A673 (cell line): ENCODE results near the gene LRRC41. TPM values are rescaled to one million over a fixed set of nuclear protein-coding genes. Genes with fewer than 3 reads are reported as not detected.

Source experiments
- BruUV-seq: library from RNA; stranded (reverse); fragments of 400-500 nt; replicated peaks from 2 replicates; lab custom pipeline; 2021; lab: Mats Ljungman, UMichigan
- CTCF ChIA-PET: fragments of 300-600 bp; sonication (Branson Sonifier 250); formaldehyde crosslinking; loops from one replicate; lab custom pipeline; 2022; ENCODE audit warnings: antibody characterized with exemption; lab: Charles Lee
- POLR2A ChIA-PET: fragments of 300-600 bp; sonication (Branson Sonifier 250); formaldehyde crosslinking; loops from one replicate; lab custom pipeline; 2022; ENCODE audit warnings: antibody characterized with exemption; ENCODE audit not compliant: low non-redundant PET; lab: Charles Lee
- DNase-seq: peaks from one replicate; pipeline ENCODE4 v3.0.0-alpha.2; 2015; ENCODE audit warnings: low spot score
- H3K27ac ChIP-seq: fragments of 200-600 bp; sonication (generic); 2 replicates; pipeline ENCODE4 v1.5.1; 2016; ENCODE audit warnings: mixed run types, low read depth, mild to moderate bottlenecking, mixed read lengths, antibody characterized with exemption, low read length; ENCODE audit not compliant: poor library complexity, severe bottlenecking
- H3K27me3 ChIP-seq: fragments of 200-600 bp; sonication (generic); replicated peaks from 2 replicates; pipeline ENCODE4 v1.6.1; 2017; ENCODE audit warnings: mixed run types, low read depth, mild to moderate bottlenecking, mixed read lengths, antibody characterized with exemption, low read length; ENCODE audit not compliant: insufficient read depth, poor library complexity
- H3K36me3 ChIP-seq: fragments of 200-600 bp; sonication (generic); 2 replicates; pipeline ENCODE4 v1.6.1; 2016; ENCODE audit warnings: mixed run types, mild to moderate bottlenecking, mixed read lengths, antibody characterized with exemption, low read length; ENCODE audit not compliant: insufficient read depth, poor library complexity, severe bottlenecking
- H3K4me1 ChIP-seq: fragments of 200-600 bp; sonication (generic); 2 replicates; pipeline ENCODE4 v1.6.1; 2017; ENCODE audit warnings: mixed run types, mild to moderate bottlenecking, mixed read lengths, antibody characterized with exemption, low read length; ENCODE audit not compliant: insufficient read depth, poor library complexity, severe bottlenecking
- H3K4me3 ChIP-seq: fragments of 200-600 bp; sonication (generic); 2 replicates; pipeline ENCODE4 v1.5.1; 2016; ENCODE audit warnings: low read depth, mixed run types, mild to moderate bottlenecking, mixed read lengths, low read length; ENCODE audit not compliant: poor library complexity, severe bottlenecking
- H3K9me3 ChIP-seq: fragments of 200-600 bp; sonication (generic); 2 replicates; pipeline ENCODE4 v1.6.1; 2016; ENCODE audit warnings: mixed run types, low read depth, mild to moderate bottlenecking, mixed read lengths, antibody characterized with exemption, low read length; ENCODE audit not compliant: poor library complexity, severe bottlenecking
- CTCF ChIP-seq: fragments of 300-800, 200-600 bp; sonication (generic); conservative IDR thresholded peaks from 2 replicates; pipeline ENCODE4 v1.5.1; 2017; ENCODE audit warnings: low read depth, mild to moderate bottlenecking, antibody characterized with exemption, low read length, moderate library complexity, mixed read lengths
- EZH2 ChIP-seq: fragments of 200-600 bp; sonication (generic); IDR thresholded peaks from 2 replicates; pipeline ENCODE4 v1.6.1; 2017; ENCODE audit warnings: borderline replicate concordance, low read depth, mild to moderate bottlenecking, mixed read lengths, antibody characterized with exemption, low read length; ENCODE audit not compliant: poor library complexity, severe bottlenecking
- intact Hi-C: fragments of 100-400 bp; cut with micrococcal nuclease; formaldehyde crosslinking; loops from one replicate; pipeline ENCODE4 v1.10.0; 2022; ENCODE audit not compliant: unreplicated experiment
- total RNA-seq: library from RNA; stranded (reverse); gene quantifications from 2 replicates; pipeline ENCODE4 v1.2.3, GENCODE V29; 2021

Gene LRRC41
- total RNA-seq, 1 experiment from 2014 or later: 79.1 TPM

DNA sequence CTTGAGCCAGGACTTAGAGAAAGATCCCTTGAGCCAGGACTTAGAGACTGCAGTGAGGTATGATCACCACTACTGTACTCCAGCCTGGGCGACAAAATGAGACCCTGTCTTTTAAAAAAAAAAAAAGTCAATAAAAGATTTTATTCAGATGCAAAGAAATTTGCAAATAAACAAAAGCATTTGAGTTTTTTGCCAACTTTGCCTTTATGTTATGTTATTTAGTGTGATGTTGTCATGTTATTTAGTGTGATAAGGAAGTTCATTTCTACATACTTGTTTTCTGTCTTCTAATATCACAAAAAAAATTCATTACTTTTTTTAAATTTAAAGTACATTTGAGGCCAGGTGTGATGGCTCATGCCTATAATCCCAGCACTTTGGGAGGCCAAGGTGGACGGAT lies 46.9 kb downstream of the LRRC41 start:
- DNase-seq: no peak
- Histone ChIP-seq H3K4me1 (no peaks in the 10 kb centered on the region), H3K9me3 (no peaks in the 10 kb centered on the region), H3K27me3 (no peaks in the 10 kb centered on the region), H3K36me3 (peaks cover 75% of the 10 kb centered on the region), H3K27ac (no peak overlapping the region), H3K4me3 (no peak overlapping the region)
- TF ChIP-seq EZH2 (no peak), CTCF (no peak)
- no TSS peak for BruUV-seq
- ChIA-PET CTCF (no interaction called here), POLR2A (no interaction called here)
- intact Hi-C loops: no loop called here

DNA sequence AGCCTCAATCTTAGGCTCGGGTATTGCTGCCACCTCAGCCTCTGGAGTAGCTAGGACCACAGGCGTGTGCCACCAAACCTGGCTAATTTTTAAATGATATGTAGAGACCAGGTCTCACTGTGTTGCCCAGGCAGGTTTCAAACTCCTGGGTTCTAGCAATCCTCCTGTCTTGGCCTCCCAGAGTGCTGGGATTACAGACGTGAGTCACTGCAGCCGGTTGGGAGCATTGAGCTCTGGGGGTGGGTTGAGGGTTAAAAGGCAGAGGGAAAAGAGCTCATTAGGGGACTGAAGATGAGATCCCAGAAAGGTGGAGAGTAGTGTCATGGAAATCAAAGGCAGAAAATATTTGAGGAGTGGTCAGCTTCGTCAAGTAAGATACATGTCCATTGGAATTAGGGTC lies 48.7 kb downstream of the LRRC41 start:
- ChIA-PET POLR2A (no interaction called here), CTCF (no interaction called here)
- Histone ChIP-seq H3K27ac (no peak overlapping the region), H3K27me3 (no peaks in the 10 kb centered on the region), H3K4me3 (no peak overlapping the region), H3K36me3 (peaks cover 72% of the 10 kb centered on the region), H3K4me1 (no peaks in the 10 kb centered on the region), H3K9me3 (no peaks in the 10 kb centered on the region)
- BruUV-seq: no TSS peak
- no peak for TF ChIP-seq CTCF
- no peak for TF ChIP-seq EZH2
- no peak for DNase-seq
- intact Hi-C loops: no loop called here

DNA sequence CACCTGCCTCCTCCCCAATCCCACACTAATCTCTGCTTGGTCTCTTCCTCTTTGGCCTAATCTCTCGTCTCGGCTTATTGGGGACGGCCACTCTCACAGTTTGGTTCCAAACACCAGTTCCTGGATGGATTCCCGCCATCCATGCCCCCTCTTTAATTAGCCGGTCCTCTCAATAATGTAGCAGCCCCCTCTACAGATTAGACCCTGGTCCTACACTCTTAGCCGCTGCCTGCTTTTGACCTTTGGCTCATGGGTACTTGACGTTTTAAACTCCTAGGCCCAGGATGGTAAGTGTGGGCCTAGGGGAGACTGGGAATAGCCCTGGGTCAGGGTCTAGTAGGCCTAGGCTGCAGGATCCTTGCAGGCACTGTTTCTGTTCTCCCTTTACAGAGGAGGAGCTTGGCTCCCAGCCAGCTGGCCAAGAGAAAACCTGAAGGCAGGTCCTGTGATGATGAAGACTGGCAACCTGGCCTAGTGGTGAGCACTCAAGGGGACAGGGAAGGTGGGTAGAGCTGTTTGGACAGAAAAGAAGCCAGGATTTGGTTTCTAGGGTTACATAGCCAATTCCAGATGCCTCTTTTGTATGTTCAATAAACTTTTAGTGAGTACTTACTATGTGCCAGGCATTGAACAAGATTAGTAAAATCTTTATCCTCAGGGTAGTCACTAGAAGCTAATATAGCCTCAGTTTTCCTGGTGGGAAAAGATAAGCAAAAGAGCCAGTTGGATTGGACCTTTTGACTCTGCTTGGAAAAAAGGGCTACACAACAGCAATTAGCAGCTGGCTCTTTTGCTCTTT lies 55.1 kb downstream of the LRRC41 start:
- TF ChIP-seq EZH2: no peak
- peak; percentile 34; the same call in 1 of the 2 replicates for TF ChIP-seq CTCF
- peak overlapping the region; percentile 73 for H3K27ac ChIP-seq
- BruUV-seq: no TSS peak
- CTCF ChIA-PET: interaction anchor here (0.6 kb wide), 1 partner anchor 25 kb away, joined by 3 read pairs; no protein-coding TSS in a partner anchor
- peaks cover 30% of the 10 kb centered on the region for H3K36me3 ChIP-seq
- no peaks in the 10 kb centered on the region for H3K27me3 ChIP-seq
- H3K9me3 ChIP-seq: no peaks in the 10 kb centered on the region
- intact Hi-C loops: loop anchor here (5.0 kb wide), 1 partner anchor 94 kb away; the partner anchor contains the start of gene NSUN4
- peak overlapping the region; percentile 56 for H3K4me3 ChIP-seq
- H3K4me1 ChIP-seq: peaks cover 7% of the 10 kb centered on the region
- POLR2A ChIA-PET: no interaction called here
- DNase-seq: peak; percentile 63
